ENCODE data around the gene SERTAD1. TPM values are rescaled to one million over a fixed set of nuclear protein-coding genes. Genes with fewer than 3 reads are reported as not detected.

The SERTAD1 gene
- total and polyA plus RNA-seq, 2 of the 8 experiments (the other 6 are each of a cell fraction or from before 2014, with no cell fraction given): 5.4 to 6.6 TPM

DNA sequence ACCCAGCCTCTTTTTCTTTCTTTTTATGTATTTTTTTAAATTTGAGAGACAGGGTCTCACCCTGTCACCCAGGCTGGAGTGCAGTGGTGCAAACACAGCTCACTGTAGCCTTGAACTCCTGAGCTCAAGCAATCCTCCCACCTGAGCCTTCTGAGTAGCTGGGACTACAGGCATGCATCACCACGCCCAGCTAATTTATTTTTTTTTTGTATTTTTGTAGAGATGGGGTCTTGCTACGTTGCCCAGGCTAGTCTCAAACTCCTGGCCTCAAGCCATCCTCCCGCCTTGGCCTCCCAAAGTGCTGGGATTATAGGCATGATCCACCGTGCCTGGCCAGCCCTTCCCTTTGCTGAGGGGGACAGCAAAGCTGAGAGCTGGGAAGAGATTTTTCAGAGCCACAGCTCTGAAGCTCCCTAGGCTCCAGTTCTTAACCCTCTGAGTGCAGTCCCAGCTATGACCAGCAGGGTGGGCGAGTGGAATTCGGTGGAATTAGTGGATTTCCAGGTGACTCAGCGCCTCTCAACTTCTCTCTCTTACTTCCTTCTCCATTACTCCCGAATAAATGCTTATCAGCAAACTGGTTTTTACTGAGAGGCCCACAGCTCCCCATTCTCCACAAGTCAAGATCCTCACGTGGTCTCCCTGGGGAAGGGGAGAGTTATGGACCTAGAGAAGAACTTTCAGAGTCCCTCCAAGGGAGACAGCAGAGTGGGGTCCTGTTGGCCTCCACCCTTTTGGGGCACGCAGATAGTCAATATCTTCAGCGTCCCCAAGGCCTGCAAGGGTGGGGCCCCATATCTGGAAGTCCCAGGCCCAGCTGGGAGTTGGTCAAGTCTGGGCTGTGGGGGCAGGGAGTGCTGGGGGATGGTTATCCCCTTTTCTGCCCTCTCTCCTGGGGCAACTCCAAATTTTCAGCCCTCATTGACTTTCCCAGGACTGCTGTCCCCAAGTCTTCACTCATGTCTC is 38.5 kb upstream of the SERTAD1 start:
- FAIRE-seq (no peak), DNase-seq (ENCODE audit: low read depth in 1 of 2, low spot score in 2 of 2) (peak in 1 of 2 experiments; percentile 96)
- ChIA-PET POLR2A (ENCODE audit: partially characterized antibody) (interaction anchor here (1.1 to 5.3 kb wide), 5 partner anchors 13 to 44 kb away, joined by 3 to 25 read pairs (median 5); partner anchors contain the start of gene SERTAD3), CTCF (ENCODE audit: partially characterized antibody) (interaction anchor here (0.6 to 7.9 kb wide), 55 partner anchors 8 to 316 kb away, joined by 3 to 49 read pairs (median 4); partner anchors contain the start of genes PRX and SERTAD1)
- Histone ChIP-seq H3K79me1 (ENCODE audit: low read depth, low read length) (no peaks in the 10 kb centered on the region), H3K4ac (replicated peaks; ENCODE audit: insufficient read length, low read depth, low read length) (no peak overlapping the region), H4K8ac (ENCODE audit: extremely low read depth, insufficient read depth, low read length) (peak overlapping the region; percentile 41; the same call in 1 of the 2 replicates), H3K23ac (ENCODE audit: insufficient read length) (no peak overlapping the region), H3K9ac (replicated peaks in 1 of 4; ENCODE audit: extremely low read depth in 1 of 4, low read depth in 3 of 4, low read length in 3 of 4) (no peak overlapping the region), H2BK120ac (replicated peaks; ENCODE audit: low read depth, low read length) (no peak overlapping the region), H4K5ac (ENCODE audit: insufficient read length, low read depth, low read length) (no peak overlapping the region), H3K23me2 (ENCODE audit: low read depth, low read length) (peaks cover 8% of the 10 kb centered on the region), H3K27ac (ENCODE audit: low read depth, low read length) (no peak overlapping the region), H3K27me3 (replicated peaks in 1 of 4; ENCODE audit: control insufficient read depth in 3 of 4, extremely low read depth in 1 of 4, insufficient read depth in 3 of 4, low read length in 3 of 4) (peaks cover 12 to 28% (median 22%) of the 10 kb centered on the region in 4 experiments), H3K18ac (ENCODE audit: extremely low read depth, low read length) (no peak overlapping the region), H3K56ac (replicated peaks; ENCODE audit: insufficient read length, low read depth, low read length) (no peak overlapping the region), H3K9me3 (ENCODE audit: insufficient read depth in 2 of 2, low read depth in 1 of 2, low read length in 1 of 2) (no peaks in the 10 kb centered on the region), H3K4me3 (ENCODE audit: extremely low read depth in 1 of 4, insufficient read depth in 2 of 4, low read depth in 3 of 4, low read length in 4 of 4) (peak overlapping the region in 3 of 4 experiments; percentile 47 to 75 (median 65); a peak in 4 of 8 replicates), H4K91ac (replicated peaks; ENCODE audit: insufficient read length, low read length) (no peak overlapping the region), H2BK20ac (ENCODE audit: low read length) (no peak overlapping the region), H4K20me1 (replicated peaks in 1 of 2; ENCODE audit: control insufficient read depth in 1 of 2, insufficient read depth in 2 of 2, low read length in 2 of 2) (peaks cover 4 to 8% of the 10 kb centered on the region in 2 experiments), H2BK12ac (ENCODE audit: low read depth, low read length) (no peak overlapping the region), H3K4me1 (replicated peaks in 1 of 4; ENCODE audit: control insufficient read depth in 3 of 4, insufficient read depth in 4 of 4, low read length in 3 of 4) (peaks cover 0 to 15% (median 8%) of the 10 kb centered on the region in 4 experiments; a peak in 6 of 7 replicates), H2BK5ac (ENCODE audit: low read depth, low read length) (no peak overlapping the region; the same call in 1 of the 2 replicates), H3K4me2 (ENCODE audit: insufficient read depth in 1 of 2, low read depth in 2 of 2, low read length in 2 of 2) (peak overlapping the region; percentile 68 to 72), H2AFZ (ENCODE audit: low read length) (no peak overlapping the region), H2AK5ac (ENCODE audit: low read depth, low read length) (no peak overlapping the region), H3K36me3 (ENCODE audit: control insufficient read depth in 2 of 4, insufficient read depth in 4 of 4, low read length in 3 of 4) (no peaks in the 10 kb centered on the region), H2BK15ac (ENCODE audit: low read length) (no peak overlapping the region), H3K14ac (ENCODE audit: insufficient read length) (no peak overlapping the region), H3K79me2 (ENCODE audit: control insufficient read depth in 1 of 2, insufficient read depth in 2 of 2, low read length in 2 of 2) (no peaks in the 10 kb centered on the region)
- WGBS, 2 experiments (ENCODE audit: extremely low coverage in 1 of 2, insufficient coverage in 1 of 2, insufficient read length in 1 of 2, insufficient replicate concordance in 2 of 2, low coverage in 1 of 2, low lambda C conversion rate in 2 of 2, missing lambda C conversion rate in 1 of 2): 38% methylated on average over 11 of the region's 11 CpGs; no CpG with 5 or more reads in 1 of the 2 experiments
- TF ChIP-seq, protein P1, sequence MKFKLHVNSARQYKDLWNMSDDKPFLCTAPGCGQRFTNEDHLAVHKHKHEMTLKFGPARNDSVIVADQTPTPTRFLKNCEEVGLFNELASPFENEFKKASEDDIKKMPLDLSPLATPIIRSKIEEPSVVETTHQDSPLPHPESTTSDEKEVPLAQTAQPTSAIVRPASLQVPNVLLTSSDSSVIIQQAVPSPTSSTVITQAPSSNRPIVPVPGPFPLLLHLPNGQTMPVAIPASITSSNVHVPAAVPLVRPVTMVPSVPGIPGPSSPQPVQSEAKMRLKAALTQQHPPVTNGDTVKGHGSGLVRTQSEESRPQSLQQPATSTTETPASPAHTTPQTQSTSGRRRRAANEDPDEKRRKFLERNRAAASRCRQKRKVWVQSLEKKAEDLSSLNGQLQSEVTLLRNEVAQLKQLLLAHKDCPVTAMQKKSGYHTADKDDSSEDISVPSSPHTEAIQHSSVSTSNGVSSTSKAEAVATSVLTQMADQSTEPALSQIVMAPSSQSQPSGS (IDR thresholded peaks at IDR 0.05; ENCODE audit: low read length): no peak
- TF ChIP-seq TAF7 (optimal IDR thresholded peaks at IDR 0.05; ENCODE audit: borderline replicate concordance, low read depth, low read length) (no peak), TAF1 (IDR thresholded peaks at IDR 0.05; ENCODE audit: low read depth, low read length) (no peak), CHD1 (IDR thresholded peaks at IDR 0.05; ENCODE audit: low read depth, low read length) (no peak), RAD21 (IDR thresholded peaks at IDR 0.05 in 1 of 2, conservative IDR thresholded peaks at IDR 0.05 in 1 of 2; ENCODE audit: low read depth in 2 of 2, low read length in 2 of 2) (peak; percentile 56 to 72), HDAC2 (IDR thresholded peaks at IDR 0.05; ENCODE audit: borderline replicate concordance in 1 of 2, low read depth in 2 of 2, low read length in 2 of 2) (peak in 1 of 2 experiments; percentile 90; a peak in 1 of 4 replicates), SIN3A (conservative IDR thresholded peaks at IDR 0.05 in 1 of 2, IDR thresholded peaks at IDR 0.05 in 1 of 2; ENCODE audit: low read depth in 1 of 2, low read length in 2 of 2) (no peak)
